ENCODE data around the gene TENT4A.

The TENT4A gene

GRCh38 chr5:6758236-6758635 lies 45.0 kb downstream of the TENT4A start:
- Histone ChIP-seq H3K36me3 (ENCODE audit: control insufficient read depth, insufficient read depth, low read length) (peaks cover 9% of the 10 kb centered on the region), H3K27ac (ENCODE audit: low read length) (no peak overlapping the region), H3K27me3 (ENCODE audit: control insufficient read depth, insufficient read depth, low read length) (no peaks in the 10 kb centered on the region), H3K4me1 (ENCODE audit: control insufficient read depth, insufficient read depth, low read length) (no peaks in the 10 kb centered on the region), H3K4me3 (ENCODE audit: low read length) (no peak overlapping the region), H3K9me3 (ENCODE audit: control insufficient read depth, insufficient read depth, low read length) (no peaks in the 10 kb centered on the region)
- no peak for DNase-seq (ENCODE audit: low read depth, low spot score)
- no CpG with 5 or more reads among the region's 6 CpGs for WGBS (ENCODE audit: insufficient coverage, insufficient read length)

DNA sequence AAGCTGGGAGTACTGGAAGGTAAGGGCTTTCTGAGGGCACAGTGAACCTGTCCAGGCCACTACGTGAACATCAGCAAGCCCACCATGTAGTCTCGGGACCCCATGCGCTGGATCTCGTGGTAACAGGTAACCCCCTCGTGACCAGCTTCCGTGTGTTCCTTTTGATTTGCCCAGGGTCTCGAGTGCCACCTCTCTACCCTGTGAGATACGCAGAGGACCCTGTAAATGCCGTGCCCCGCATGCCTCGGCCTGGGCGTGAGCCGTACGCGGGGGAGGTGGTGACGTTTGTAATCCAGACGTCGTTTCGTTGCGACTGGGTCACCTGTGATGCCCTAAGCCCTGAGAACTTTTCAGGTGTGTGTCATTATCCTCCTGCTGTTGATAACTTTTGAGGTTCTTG lies 45.5 kb downstream of the TENT4A start:
- DNase-seq (ENCODE audit: low read depth, low spot score) = no peak

GRCh38 chr5:6759401-6759800 lies 46.2 kb downstream of the TENT4A start:
- Histone ChIP-seq H3K27me3 (ENCODE audit: control insufficient read depth, insufficient read depth, low read length) (no peaks in the 10 kb centered on the region), H3K4me1 (ENCODE audit: control insufficient read depth, insufficient read depth, low read length) (no peaks in the 10 kb centered on the region), H3K36me3 (ENCODE audit: control insufficient read depth, insufficient read depth, low read length) (peaks cover 7% of the 10 kb centered on the region), H3K4me3 (ENCODE audit: low read length) (no peak overlapping the region), H3K27ac (ENCODE audit: low read length) (no peak overlapping the region), H3K9me3 (ENCODE audit: control insufficient read depth, insufficient read depth, low read length) (no peaks in the 10 kb centered on the region)
- WGBS (ENCODE audit: insufficient coverage, insufficient read length) = no CpG with 5 or more reads among the region's 9 CpGs
- DNase-seq (ENCODE audit: low read depth, low spot score) = no peak

More for the DNA sequence above, 45.5 kb downstream of the TENT4A start:
- no CpG with 5 or more reads among the region's 20 CpGs for WGBS (ENCODE audit: insufficient coverage, insufficient read length)
- Histone ChIP-seq H3K27me3 (ENCODE audit: control insufficient read depth, insufficient read depth, low read length) (no peaks in the 10 kb centered on the region), H3K9me3 (ENCODE audit: control insufficient read depth, insufficient read depth, low read length) (no peaks in the 10 kb centered on the region), H3K27ac (ENCODE audit: low read length) (no peak overlapping the region), H3K4me1 (ENCODE audit: control insufficient read depth, insufficient read depth, low read length) (no peaks in the 10 kb centered on the region), H3K4me3 (ENCODE audit: low read length) (no peak overlapping the region), H3K36me3 (ENCODE audit: control insufficient read depth, insufficient read depth, low read length) (peaks cover 7% of the 10 kb centered on the region)

- H3K4me3 ChIP-seq (ENCODE audit: low read length) = no peak overlapping the region
- no peaks in the 10 kb centered on the region for H3K9me3 ChIP-seq (ENCODE audit: control insufficient read depth, insufficient read depth, low read length)
- H3K27ac ChIP-seq (ENCODE audit: low read length) = no peak overlapping the region
- no peaks in the 10 kb centered on the region for H3K27me3 ChIP-seq (ENCODE audit: control insufficient read depth, insufficient read depth, low read length)
- no CpG with 5 or more reads among the region's 5 CpGs for WGBS (ENCODE audit: insufficient coverage, insufficient read length)
- no peaks in the 10 kb centered on the region for H3K4me1 ChIP-seq (ENCODE audit: control insufficient read depth, insufficient read depth, low read length)
- DNase-seq (ENCODE audit: low read depth, low spot score) = no peak
- peaks cover 2% of the 10 kb centered on the region for H3K36me3 ChIP-seq (ENCODE audit: control insufficient read depth, insufficient read depth, low read length)
Measured at GRCh38 chr5:6759983-6760382, 46.8 kb downstream of the TENT4A start.

DNA sequence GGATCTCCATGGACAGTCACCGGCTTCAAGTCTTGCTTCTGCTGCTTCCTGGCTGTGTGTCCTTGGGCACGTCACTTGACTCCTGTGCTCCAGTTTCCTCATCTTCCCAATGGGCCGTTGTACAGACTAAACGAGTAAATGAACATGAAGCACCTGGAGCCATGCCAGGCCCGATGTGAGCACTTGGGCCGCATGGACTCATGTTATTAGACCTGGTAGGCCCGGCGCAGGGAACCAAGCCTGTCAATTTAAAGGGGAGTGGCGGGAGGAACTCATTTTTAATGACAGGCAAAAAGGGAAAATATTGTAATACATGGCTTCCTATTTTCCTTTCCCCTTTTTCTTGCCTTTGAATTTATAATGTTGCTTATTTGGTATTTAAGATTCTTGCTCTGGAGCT lies 47.5 kb downstream of the TENT4A start:
- Histone ChIP-seq H3K36me3 (ENCODE audit: control insufficient read depth, insufficient read depth, low read length) (no peaks in the 10 kb centered on the region), H3K27ac (ENCODE audit: low read length) (no peak overlapping the region), H3K9me3 (ENCODE audit: control insufficient read depth, insufficient read depth, low read length) (no peaks in the 10 kb centered on the region), H3K4me3 (ENCODE audit: low read length) (no peak overlapping the region), H3K4me1 (ENCODE audit: control insufficient read depth, insufficient read depth, low read length) (no peaks in the 10 kb centered on the region), H3K27me3 (ENCODE audit: control insufficient read depth, insufficient read depth, low read length) (no peaks in the 10 kb centered on the region)
- DNase-seq (ENCODE audit: low read depth, low spot score) = no peak
- no CpG with 5 or more reads among the region's 9 CpGs for WGBS (ENCODE audit: insufficient coverage, insufficient read length)

DNA sequence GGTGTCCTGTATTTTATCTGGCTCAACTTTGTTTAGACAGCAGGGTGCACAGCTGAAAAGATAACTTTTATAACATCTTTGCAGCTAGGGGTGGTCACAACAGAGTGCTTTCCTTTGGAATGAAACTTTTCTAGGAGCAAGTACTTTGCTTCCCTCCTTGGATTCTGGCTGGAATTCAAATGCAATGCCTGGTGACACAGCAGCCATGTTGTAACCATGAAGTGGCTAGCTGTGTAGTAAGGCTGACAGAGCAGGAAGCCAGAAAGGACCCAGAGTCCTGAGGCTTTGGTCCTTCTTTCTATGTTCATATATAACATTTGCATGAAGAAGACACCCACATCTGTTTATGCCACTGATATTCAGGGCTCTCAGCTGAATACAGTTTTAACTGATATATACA lies 48.1 kb downstream of the TENT4A start:
- Histone ChIP-seq H3K9me3 (ENCODE audit: control insufficient read depth, insufficient read depth, low read length) (no peaks in the 10 kb centered on the region), H3K27ac (ENCODE audit: low read length) (no peak overlapping the region), H3K4me3 (ENCODE audit: low read length) (no peak overlapping the region), H3K36me3 (ENCODE audit: control insufficient read depth, insufficient read depth, low read length) (no peaks in the 10 kb centered on the region), H3K27me3 (ENCODE audit: control insufficient read depth, insufficient read depth, low read length) (no peaks in the 10 kb centered on the region), H3K4me1 (ENCODE audit: control insufficient read depth, insufficient read depth, low read length) (no peaks in the 10 kb centered on the region)
- no peak for DNase-seq (ENCODE audit: low read depth, low spot score)

GRCh38 chr5:6762116-6762515 lies 48.9 kb downstream of the TENT4A start:
- Histone ChIP-seq H3K4me3 (ENCODE audit: low read length) (no peak overlapping the region), H3K36me3 (ENCODE audit: control insufficient read depth, insufficient read depth, low read length) (no peaks in the 10 kb centered on the region), H3K27me3 (ENCODE audit: control insufficient read depth, insufficient read depth, low read length) (no peaks in the 10 kb centered on the region), H3K4me1 (ENCODE audit: control insufficient read depth, insufficient read depth, low read length) (no peaks in the 10 kb centered on the region), H3K27ac (ENCODE audit: low read length) (no peak overlapping the region), H3K9me3 (ENCODE audit: control insufficient read depth, insufficient read depth, low read length) (no peaks in the 10 kb centered on the region)
- no peak for DNase-seq (ENCODE audit: low read depth, low spot score)
- WGBS (ENCODE audit: insufficient coverage, insufficient read length) = no CpG with 5 or more reads among the region's 8 CpGs

GRCh38 chr5:6762697-6763096 lies 49.5 kb downstream of the TENT4A start:
- Histone ChIP-seq H3K9me3 (ENCODE audit: control insufficient read depth, insufficient read depth, low read length) (no peaks in the 10 kb centered on the region), H3K4me3 (ENCODE audit: low read length) (no peak overlapping the region), H3K27ac (ENCODE audit: low read length) (no peak overlapping the region), H3K36me3 (ENCODE audit: control insufficient read depth, insufficient read depth, low read length) (no peaks in the 10 kb centered on the region), H3K4me1 (ENCODE audit: control insufficient read depth, insufficient read depth, low read length) (no peaks in the 10 kb centered on the region), H3K27me3 (ENCODE audit: control insufficient read depth, insufficient read depth, low read length) (no peaks in the 10 kb centered on the region)
- no peak for DNase-seq (ENCODE audit: low read depth, low spot score)
- no CpG with 5 or more reads among the region's 8 CpGs for WGBS (ENCODE audit: insufficient coverage, insufficient read length)

DNA sequence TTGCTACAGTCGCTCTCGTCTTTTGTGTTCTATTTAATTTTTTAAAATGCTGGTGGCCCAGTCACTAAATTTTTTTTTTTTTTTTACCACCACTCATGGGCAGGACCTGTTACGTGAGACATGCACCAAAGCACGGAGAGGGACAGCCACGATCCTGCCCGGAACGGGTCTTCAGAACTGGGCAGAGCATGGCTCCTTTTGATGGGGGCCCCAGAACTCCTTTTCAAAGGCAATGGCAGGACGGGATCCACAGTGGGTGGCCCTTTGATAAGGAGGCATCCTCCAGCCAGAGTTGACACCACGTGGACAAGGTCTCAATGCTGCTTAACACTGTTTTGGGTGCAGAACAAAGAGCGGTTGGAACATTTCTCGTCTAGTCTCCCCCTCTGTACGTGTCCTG lies 50.0 kb downstream of the TENT4A start:
- Histone ChIP-seq H3K27ac (ENCODE audit: low read length) (no peak overlapping the region), H3K36me3 (ENCODE audit: control insufficient read depth, insufficient read depth, low read length) (no peaks in the 10 kb centered on the region), H3K4me3 (ENCODE audit: low read length) (no peak overlapping the region), H3K27me3 (ENCODE audit: control insufficient read depth, insufficient read depth, low read length) (no peaks in the 10 kb centered on the region), H3K9me3 (ENCODE audit: control insufficient read depth, insufficient read depth, low read length) (no peaks in the 10 kb centered on the region), H3K4me1 (ENCODE audit: control insufficient read depth, insufficient read depth, low read length) (no peaks in the 10 kb centered on the region)
- WGBS (ENCODE audit: insufficient coverage, insufficient read length) = no CpG with 5 or more reads among the region's 12 CpGs
- no peak for DNase-seq (ENCODE audit: low read depth, low spot score)

- no peak overlapping the region for H3K4me3 ChIP-seq (ENCODE audit: low read length)
- H3K36me3 ChIP-seq (ENCODE audit: control insufficient read depth, insufficient read depth, low read length) = no peaks in the 10 kb centered on the region
- WGBS (ENCODE audit: insufficient coverage, insufficient read length) = no CpG with 5 or more reads among the region's 22 CpGs
- peak; percentile 84 for DNase-seq (ENCODE audit: low read depth, low spot score)
- H3K27ac ChIP-seq (ENCODE audit: low read length) = no peak overlapping the region
- H3K9me3 ChIP-seq (ENCODE audit: control insufficient read depth, insufficient read depth, low read length) = no peaks in the 10 kb centered on the region
- H3K4me1 ChIP-seq (ENCODE audit: control insufficient read depth, insufficient read depth, low read length) = no peaks in the 10 kb centered on the region
- H3K27me3 ChIP-seq (ENCODE audit: control insufficient read depth, insufficient read depth, low read length) = no peaks in the 10 kb centered on the region
Measured at GRCh38 chr5:6765612-6766525, 52.6 kb downstream of the TENT4A start.

GRCh38 chr5:6766604-6767093 lies 53.4 kb downstream of the TENT4A start:
- Histone ChIP-seq H3K27me3 (ENCODE audit: control insufficient read depth, insufficient read depth, low read length) (no peaks in the 10 kb centered on the region), H3K4me1 (ENCODE audit: control insufficient read depth, insufficient read depth, low read length) (no peaks in the 10 kb centered on the region), H3K9me3 (ENCODE audit: control insufficient read depth, insufficient read depth, low read length) (no peaks in the 10 kb centered on the region), H3K36me3 (ENCODE audit: control insufficient read depth, insufficient read depth, low read length) (no peaks in the 10 kb centered on the region), H3K27ac (ENCODE audit: low read length) (no peak overlapping the region), H3K4me3 (ENCODE audit: low read length) (no peak overlapping the region)
- DNase-seq (ENCODE audit: low read depth, low spot score) = no peak
- no CpG with 5 or more reads among the region's 12 CpGs for WGBS (ENCODE audit: insufficient coverage, insufficient read length)

Data from iPS DF 6.9 (cell line).